ENCODE results near the gene ARMH4. TPM values are rescaled to one million over a fixed set of nuclear protein-coding genes. Genes with fewer than 3 reads are reported as not detected.

The ARMH4 gene, protein sequence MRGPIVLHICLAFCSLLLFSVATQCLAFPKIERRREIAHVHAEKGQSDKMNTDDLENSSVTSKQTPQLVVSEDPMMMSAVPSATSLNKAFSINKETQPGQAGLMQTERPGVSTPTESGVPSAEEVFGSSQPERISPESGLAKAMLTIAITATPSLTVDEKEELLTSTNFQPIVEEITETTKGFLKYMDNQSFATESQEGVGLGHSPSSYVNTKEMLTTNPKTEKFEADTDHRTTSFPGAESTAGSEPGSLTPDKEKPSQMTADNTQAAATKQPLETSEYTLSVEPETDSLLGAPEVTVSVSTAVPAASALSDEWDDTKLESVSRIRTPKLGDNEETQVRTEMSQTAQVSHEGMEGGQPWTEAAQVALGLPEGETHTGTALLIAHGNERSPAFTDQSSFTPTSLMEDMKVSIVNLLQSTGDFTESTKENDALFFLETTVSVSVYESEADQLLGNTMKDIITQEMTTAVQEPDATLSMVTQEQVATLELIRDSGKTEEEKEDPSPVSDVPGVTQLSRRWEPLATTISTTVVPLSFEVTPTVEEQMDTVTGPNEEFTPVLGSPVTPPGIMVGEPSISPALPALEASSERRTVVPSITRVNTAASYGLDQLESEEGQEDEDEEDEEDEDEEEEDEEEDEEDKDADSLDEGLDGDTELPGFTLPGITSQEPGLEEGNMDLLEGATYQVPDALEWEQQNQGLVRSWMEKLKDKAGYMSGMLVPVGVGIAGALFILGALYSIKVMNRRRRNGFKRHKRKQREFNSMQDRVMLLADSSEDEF
- total RNA-seq, result 0.27 TPM
- polyA plus RNA-seq, result 1 to 10 TPM in 1 of 4 donors, under 1 TPM in 2, not detected in 1; 0.66 to 1.0 (median 0.91) TPM

DNA sequence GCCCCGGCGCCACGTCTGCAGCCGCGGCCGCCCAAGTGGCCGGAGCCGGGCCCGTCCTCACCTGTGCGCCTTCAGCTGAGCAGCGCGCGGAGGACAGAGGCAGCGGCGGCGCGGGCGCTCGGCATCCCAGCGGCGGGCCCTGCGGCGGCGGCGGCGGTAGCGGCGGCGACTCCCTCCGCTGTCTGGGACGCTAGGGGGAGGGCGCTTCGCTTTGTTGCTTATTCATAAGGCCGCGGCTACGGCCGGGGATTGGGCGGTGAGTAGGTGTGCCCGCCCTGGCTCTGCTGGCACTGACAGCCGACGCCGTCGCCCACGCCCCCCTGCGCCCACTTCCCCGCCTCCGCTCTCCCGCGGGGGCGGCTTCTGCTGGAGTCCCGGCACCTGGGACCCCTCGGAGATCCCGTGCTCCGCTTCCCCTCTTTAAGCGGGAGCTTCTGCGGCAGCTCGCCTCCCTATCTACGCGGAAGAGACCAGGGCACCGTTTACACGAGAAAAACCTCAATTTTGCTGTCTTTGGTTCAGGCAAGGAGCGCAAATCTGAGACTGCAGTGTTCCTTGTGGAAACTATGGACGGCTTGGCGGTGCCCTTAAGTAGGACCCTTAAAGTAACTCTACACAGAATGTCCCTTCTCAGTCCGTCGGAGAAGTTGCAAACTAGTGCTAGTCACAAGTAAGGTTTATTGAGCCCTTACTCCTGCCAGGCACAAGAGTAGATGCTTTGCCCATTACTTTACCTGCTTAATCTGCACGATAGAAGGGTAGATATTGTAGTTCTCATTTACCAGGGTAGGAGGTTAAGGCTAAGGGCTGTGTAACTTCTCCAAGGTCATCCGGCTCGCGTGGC, at the start of gene ARMH4:
TSS of gene ARMH4 (minus strand) at position 200 of the 844 bp plus-strand sequence. CDS start 12,855 bp downstream, outside the sequence.
- H3K9me3 Mint-ChIP-seq, result peaks cover 0 to 3% (median 0%) of the 10 kb centered on the region in 7 donors
- Histone ChIP-seq H3K4me3 (ENCODE audit: low read depth, low read length) (peak within 1 kb of the TSS; percentile 72), H3K36me3 (ENCODE audit: control insufficient read depth, insufficient read depth, low read length) (no peaks in the 10 kb centered on the region), H3K4me1 (ENCODE audit: control insufficient read depth, insufficient read depth, low read length, poor library complexity, severe bottlenecking) (peaks cover 14% of the 10 kb centered on the region), H3K27ac (ENCODE audit: insufficient read depth, low read length, poor library complexity, severe bottlenecking) (no peak within 1 kb of the TSS), H3K27me3 (ENCODE audit: control insufficient read depth, insufficient read depth, low read length) (peaks cover 32% of the 10 kb centered on the region), H3K9me3 (ENCODE audit: control insufficient read depth in 2 of 2, low read length in 2 of 2) (no peaks in the 10 kb centered on the region)
- ATAC-seq (ENCODE audit: low read depth in 2 of 2) (peak; percentile 78 to 87), DNase-seq (peak; percentile 37 to 86 (median 43))
- H3K4me1 Mint-ChIP-seq, result peaks cover 0 to 18% (median 9%) of the 10 kb centered on the region in 4 donors
- H3K4me3 Mint-ChIP-seq, result peak within 1 kb of the TSS; percentile 61 to 83 (median 79)
- H3K27ac Mint-ChIP-seq, result no peak within 1 kb of the TSS
- H3K36me3 Mint-ChIP-seq, result no peaks in the 10 kb centered on the region
- H3K27me3 Mint-ChIP-seq, result peaks cover 59% of the 10 kb centered on the region

DNA sequence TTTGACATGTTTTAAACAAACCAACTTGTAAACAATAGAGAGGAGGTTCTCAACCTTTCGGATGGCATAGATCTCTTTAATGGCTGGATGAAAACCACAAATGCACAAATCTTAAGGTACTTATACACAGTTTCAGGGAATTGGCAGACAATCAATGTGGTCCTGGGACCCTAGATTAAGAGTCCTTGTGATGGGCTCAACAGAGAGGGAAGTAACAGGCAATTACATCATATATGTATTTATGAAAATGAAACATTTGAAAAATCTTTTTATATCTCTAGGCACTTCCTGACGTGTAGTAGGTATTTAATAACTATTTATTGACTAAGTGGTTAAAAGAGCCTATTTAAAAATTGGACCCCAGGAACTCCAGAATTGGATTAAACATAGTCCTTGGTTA, 48.8 kb upstream of the ARMH4 start:
- Histone ChIP-seq H3K4me1 (ENCODE audit: control insufficient read depth, insufficient read depth, low read length, poor library complexity, severe bottlenecking) (peaks cover 28% of the 10 kb centered on the region), H3K4me3 (ENCODE audit: low read depth, low read length) (peak overlapping the region; percentile 94), H3K36me3 (ENCODE audit: control insufficient read depth, insufficient read depth, low read length) (peaks cover 5% of the 10 kb centered on the region), H3K27ac (ENCODE audit: insufficient read depth, low read length, poor library complexity, severe bottlenecking) (peak overlapping the region; percentile 93), H3K9me3 (ENCODE audit: control insufficient read depth in 2 of 2, low read length in 2 of 2) (no peaks in the 10 kb centered on the region), H3K27me3 (ENCODE audit: control insufficient read depth, insufficient read depth, low read length) (no peaks in the 10 kb centered on the region)
- DNase-seq (no peak), ATAC-seq (ENCODE audit: low read depth in 2 of 2) (no peak)
- peak overlapping the region; percentile 93 to 98 (median 97) for H3K27ac Mint-ChIP-seq
- peak overlapping the region; percentile 95 to 98 (median 96) for H3K4me3 Mint-ChIP-seq
- no peaks in the 10 kb centered on the region for H3K9me3 Mint-ChIP-seq
- peaks cover 6% of the 10 kb centered on the region for H3K36me3 Mint-ChIP-seq
- H3K4me1 Mint-ChIP-seq, result peaks cover 17 to 44% (median 29%) of the 10 kb centered on the region in 4 donors
- peaks cover 10% of the 10 kb centered on the region for H3K27me3 Mint-ChIP-seq

DNA sequence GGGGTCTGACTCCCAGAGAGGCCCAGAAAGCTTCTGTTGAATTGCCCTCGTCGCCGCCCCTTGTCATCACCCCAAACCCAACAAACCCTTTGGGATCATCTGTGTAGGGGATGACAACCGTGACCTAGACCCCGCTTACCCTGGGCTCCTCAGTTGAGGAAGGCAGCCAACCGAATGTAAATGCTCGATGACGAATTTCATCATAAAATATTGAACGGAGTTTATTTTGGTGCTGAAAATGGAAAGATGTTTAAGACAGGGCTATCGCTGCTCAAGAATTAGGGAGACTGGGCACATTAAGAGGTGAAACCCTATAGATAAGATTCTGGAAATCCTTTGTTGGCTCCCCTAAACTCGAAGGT, 48.4 kb upstream of the ARMH4 start:
- peaks cover 28% of the 10 kb centered on the region for H3K4me1 ChIP-seq (ENCODE audit: control insufficient read depth, insufficient read depth, low read length, poor library complexity, severe bottlenecking)
- Mint-ChIP-seq H3K27me3 (peaks cover 10% of the 10 kb centered on the region), H3K9me3 (no peaks in the 10 kb centered on the region), H3K36me3 (peaks cover 6% of the 10 kb centered on the region), H3K4me3 (peak overlapping the region; percentile 95 to 98 (median 96)), H3K27ac (peak overlapping the region; percentile 93 to 98 (median 97)), H3K4me1 (peaks cover 17 to 43% (median 30%) of the 10 kb centered on the region in 4 donors)
- peaks cover 5% of the 10 kb centered on the region for H3K36me3 ChIP-seq (ENCODE audit: control insufficient read depth, insufficient read depth, low read length)
- H3K4me3 ChIP-seq (ENCODE audit: low read depth, low read length), result peak overlapping the region; percentile 94
- H3K27ac ChIP-seq (ENCODE audit: insufficient read depth, low read length, poor library complexity, severe bottlenecking), result peak overlapping the region; percentile 93
- no peaks in the 10 kb centered on the region for H3K27me3 ChIP-seq (ENCODE audit: control insufficient read depth, insufficient read depth, low read length)
- H3K9me3 ChIP-seq (ENCODE audit: control insufficient read depth in 2 of 2, low read length in 2 of 2), result no peaks in the 10 kb centered on the region
- peak in 1 of 2 donors; percentile 2 for ATAC-seq (ENCODE audit: low read depth in 2 of 2)
- no peak for DNase-seq

DNA sequence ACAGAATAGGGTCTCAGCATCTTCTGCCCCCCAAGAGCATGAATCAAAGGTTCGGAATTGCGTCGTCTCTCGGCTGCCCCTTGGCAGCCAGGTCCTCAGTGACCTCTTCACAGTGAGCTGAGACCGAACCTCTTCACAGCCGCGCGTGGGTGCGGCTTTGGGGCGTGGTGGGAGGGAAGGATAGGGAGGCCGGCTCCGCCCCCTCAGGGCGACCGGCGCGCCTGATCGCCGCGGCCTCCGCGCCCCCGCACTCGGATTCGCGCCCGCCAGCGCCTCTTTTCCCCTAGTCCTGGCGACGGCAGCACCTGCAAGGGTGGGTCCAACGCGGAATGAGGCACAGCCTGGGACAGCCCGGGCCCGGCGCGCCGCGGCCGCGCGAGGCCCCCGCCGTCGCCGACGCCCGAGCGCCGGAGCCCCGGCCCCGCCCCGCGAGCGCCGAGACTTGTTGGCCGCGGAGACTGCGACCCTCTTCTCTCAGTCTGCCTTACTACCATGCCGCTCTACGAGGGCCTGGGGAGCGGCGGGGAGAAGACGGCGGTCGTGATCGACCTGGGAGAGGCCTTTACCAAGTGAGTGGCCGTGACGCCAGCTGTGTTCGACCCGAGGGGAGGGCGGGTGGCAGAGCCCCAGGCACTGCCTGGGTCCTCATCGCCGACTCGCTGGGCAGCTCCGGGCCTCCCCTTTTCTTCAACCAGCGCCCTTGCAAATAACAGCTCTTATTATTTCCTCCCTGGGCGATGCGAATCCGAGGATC, 47.9 kb upstream of the ARMH4 start, which contains the start of gene ACTR10:
TSS of gene ACTR10 (plus strand) at position 424 of the 754 bp plus-strand sequence. CDS start at position 493, 69 bp downstream.
- Mint-ChIP-seq H3K36me3 (peaks cover 6% of the 10 kb centered on the region), H3K27me3 (peaks cover 11% of the 10 kb centered on the region), H3K27ac (peak within 1 kb of the TSS; percentile 97 to 99 (median 98)), H3K9me3 (no peaks in the 10 kb centered on the region), H3K4me3 (peak within 1 kb of the TSS; percentile 95 to 99 (median 96)), H3K4me1 (peaks cover 17 to 43% (median 30%) of the 10 kb centered on the region in 4 donors)
- Histone ChIP-seq H3K27ac (ENCODE audit: insufficient read depth, low read length, poor library complexity, severe bottlenecking) (peak within 1 kb of the TSS; percentile 93), H3K9me3 (ENCODE audit: control insufficient read depth in 2 of 2, low read length in 2 of 2) (no peaks in the 10 kb centered on the region), H3K36me3 (ENCODE audit: control insufficient read depth, insufficient read depth, low read length) (peaks cover 5% of the 10 kb centered on the region), H3K27me3 (ENCODE audit: control insufficient read depth, insufficient read depth, low read length) (no peaks in the 10 kb centered on the region), H3K4me1 (ENCODE audit: control insufficient read depth, insufficient read depth, low read length, poor library complexity, severe bottlenecking) (peaks cover 28% of the 10 kb centered on the region), H3K4me3 (ENCODE audit: low read depth, low read length) (peak within 1 kb of the TSS; percentile 96)
- ATAC-seq (ENCODE audit: low read depth in 2 of 2) (peak; percentile 89 to 90), DNase-seq (peak; percentile 78 to 90 (median 87))

DNA sequence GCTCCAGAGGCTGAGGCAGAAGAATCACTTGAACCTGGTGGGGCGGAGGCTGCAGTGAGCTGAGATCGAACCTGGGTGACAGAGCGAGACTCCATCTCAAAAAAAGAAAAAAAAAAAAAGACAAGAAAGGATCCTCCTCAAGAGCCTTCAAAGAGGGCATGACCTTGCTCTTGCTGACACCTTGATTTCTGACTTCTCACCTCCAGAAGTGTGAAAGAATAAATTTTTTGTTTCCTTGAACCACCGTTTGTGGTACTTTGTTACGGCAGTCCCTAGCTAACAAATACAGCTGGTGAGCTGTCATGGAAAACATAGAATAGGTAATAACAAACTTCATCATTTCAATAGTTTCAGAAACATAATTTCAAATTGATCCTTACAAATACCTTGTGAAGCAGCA, 46.1 kb upstream of the ARMH4 start:
- peak overlapping the region in 2 of 3 donors; percentile 31 to 97 for H3K27ac Mint-ChIP-seq
- Histone ChIP-seq H3K36me3 (ENCODE audit: control insufficient read depth, insufficient read depth, low read length) (peaks cover 2% of the 10 kb centered on the region), H3K9me3 (ENCODE audit: control insufficient read depth in 2 of 2, low read length in 2 of 2) (no peaks in the 10 kb centered on the region), H3K27ac (ENCODE audit: insufficient read depth, low read length, poor library complexity, severe bottlenecking) (no peak overlapping the region), H3K4me1 (ENCODE audit: control insufficient read depth, insufficient read depth, low read length, poor library complexity, severe bottlenecking) (peaks cover 28% of the 10 kb centered on the region), H3K4me3 (ENCODE audit: low read depth, low read length) (no peak overlapping the region), H3K27me3 (ENCODE audit: control insufficient read depth, insufficient read depth, low read length) (no peaks in the 10 kb centered on the region)
- peaks cover 4% of the 10 kb centered on the region for H3K36me3 Mint-ChIP-seq
- H3K4me3 Mint-ChIP-seq, result peak overlapping the region in 3 of 4 donors; percentile 52 to 95 (median 69)
- DNase-seq, result no peak
- H3K9me3 Mint-ChIP-seq, result no peaks in the 10 kb centered on the region
- no peak for ATAC-seq (ENCODE audit: low read depth in 2 of 2)
- peaks cover 19% of the 10 kb centered on the region for H3K27me3 Mint-ChIP-seq
- H3K4me1 Mint-ChIP-seq, result peaks cover 17 to 38% (median 26%) of the 10 kb centered on the region in 4 donors

DNA sequence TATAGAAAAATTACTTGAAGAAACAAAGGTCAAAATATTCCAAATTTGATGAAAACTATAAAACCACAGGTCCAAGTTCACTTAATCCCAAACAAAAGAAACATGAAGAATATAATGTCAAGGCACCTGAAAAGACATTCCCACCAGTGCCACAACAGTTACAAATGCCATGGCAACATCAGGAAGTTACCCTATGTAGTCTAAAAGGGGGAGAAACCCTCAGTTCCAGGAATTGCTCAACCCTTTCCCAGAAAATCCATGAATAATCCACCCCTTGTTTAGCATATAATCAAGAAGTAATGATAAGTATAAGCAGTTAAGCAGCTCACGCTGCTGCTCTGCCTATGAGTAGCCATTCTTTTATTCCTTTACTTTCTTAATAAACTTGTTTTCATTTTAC, 44.2 kb upstream of the ARMH4 start:
- peak overlapping the region in 1 of 3 donors; percentile 2 for H3K27ac Mint-ChIP-seq
- no peak for DNase-seq
- H3K36me3 ChIP-seq (ENCODE audit: control insufficient read depth, insufficient read depth, low read length), result no peaks in the 10 kb centered on the region
- no peak overlapping the region for H3K27ac ChIP-seq (ENCODE audit: insufficient read depth, low read length, poor library complexity, severe bottlenecking)
- no peaks in the 10 kb centered on the region for H3K27me3 ChIP-seq (ENCODE audit: control insufficient read depth, insufficient read depth, low read length)
- H3K27me3 Mint-ChIP-seq, result peaks cover 36% of the 10 kb centered on the region
- H3K4me1 Mint-ChIP-seq, result peaks cover 13 to 33% (median 18%) of the 10 kb centered on the region in 4 donors
- no peaks in the 10 kb centered on the region for H3K9me3 ChIP-seq (ENCODE audit: control insufficient read depth in 2 of 2, low read length in 2 of 2)
- no peaks in the 10 kb centered on the region for H3K9me3 Mint-ChIP-seq
- ATAC-seq (ENCODE audit: low read depth in 2 of 2), result no peak
- peaks cover 19% of the 10 kb centered on the region for H3K4me1 ChIP-seq (ENCODE audit: control insufficient read depth, insufficient read depth, low read length, poor library complexity, severe bottlenecking)
- peaks cover under 1% of the 10 kb centered on the region for H3K36me3 Mint-ChIP-seq
- peak overlapping the region in 2 of 4 donors; percentile 40 to 73 for H3K4me3 Mint-ChIP-seq
- no peak overlapping the region for H3K4me3 ChIP-seq (ENCODE audit: low read depth, low read length)
